Stimulated activated CD4-positive, alpha-beta T cell treated with anti-CD3 and anti-CD28 coated beads, Interleukin-2, amount 100 ng/mL, for 48 hours (primary cell): ENCODE data around the gene VPS8.
"Not testable (repeated sequence)": the region's sequence is repeated elsewhere in the genome, so short reads cannot be mapped to it uniquely, and the experiment has no call there.

Experiments
- DNase-seq, 2 donors: peaks; one replicate each; pipeline ENCODE4 v3.0.0-alpha.2; 2020

The VPS8 gene

GRCh38 chr3:184873141-184873540 is 61.2 kb downstream of the VPS8 start:
- DNase-seq: no peak

GRCh38 chr3:184874709-184875644 is 63.0 kb downstream of the VPS8 start:
- DNase-seq: peak in 1 of 2 donors; percentile 2

- no peak for DNase-seq
Observed at GRCh38 chr3:184880276-184881019, 68.5 kb downstream of the VPS8 start.

- DNase-seq: no peak
Observed at GRCh38 chr3:184884359-184885017, 72.5 kb downstream of the VPS8 start.

- no peak for DNase-seq
Observed at GRCh38 chr3:184885112-184885511, 73.1 kb downstream of the VPS8 start.

GRCh38 chr3:184887574-184887973 is 75.6 kb downstream of the VPS8 start:
- DNase-seq: no peak

GRCh38 chr3:184889312-184889904 is 77.4 kb downstream of the VPS8 start:
- no peak for DNase-seq

- no peak for DNase-seq
Observed at GRCh38 chr3:184894051-184894450, 82.1 kb downstream of the VPS8 start.

- DNase-seq: no peak
Observed at GRCh38 chr3:184895350-184895749, 83.4 kb downstream of the VPS8 start.

GRCh38 chr3:184896336-184896735 is 84.4 kb downstream of the VPS8 start:
- no peak for DNase-seq

GRCh38 chr3:184899953-184900595 is 88.1 kb downstream of the VPS8 start:
- DNase-seq: no peak

- not testable (repeated sequence) for DNase-seq
Observed at GRCh38 chr3:184907031-184907430, 95.1 kb downstream of the VPS8 start.

- no peak for DNase-seq
Observed at GRCh38 chr3:184907681-184908649, 96.0 kb downstream of the VPS8 start.

- DNase-seq: no peak
Observed at GRCh38 chr3:184908859-184909258, 96.9 kb downstream of the VPS8 start.

- no peak for DNase-seq
Observed at GRCh38 chr3:184910664-184911063, 98.7 kb downstream of the VPS8 start.

GRCh38 chr3:184911570-184911969 is 99.6 kb downstream of the VPS8 start:
- no peak for DNase-seq

GRCh38 chr3:184912163-184912562 is 100.2 kb downstream of the VPS8 start:
- no peak for DNase-seq

- no peak for DNase-seq
Observed at GRCh38 chr3:184914628-184915027, 102.7 kb downstream of the VPS8 start.

- no peak for DNase-seq
Observed at GRCh38 chr3:184918750-184919149, 106.8 kb downstream of the VPS8 start.

- DNase-seq: no peak
Observed at GRCh38 chr3:184919651-184920050, 107.7 kb downstream of the VPS8 start.

- DNase-seq: no peak
Observed at GRCh38 chr3:184924547-184924946, 112.6 kb downstream of the VPS8 start.
